Upper lobe of left lung (tissue), 6 donors: Measurements from ENCODE around the gene EXOSC9. TPM values are rescaled to one million over a fixed set of nuclear protein-coding genes. Genes with fewer than 3 reads are reported as not detected.

Experiments
- ATAC-seq, 2 donors: fragments of 200-7000 bp; cut with Tn5 transposase; one replicate each; pipeline ENCODE4 v1.9.1; 2022; ENCODE audit warnings: mild to moderate bottlenecking in 2 of 2, moderate library complexity in 2 of 2; ENCODE audit not compliant: low FRiP score in 2 of 2
- DNase-seq, 2 donors: peaks; one replicate each; pipeline ENCODE4 v3.0.0-alpha.2; 2019 to 2020
- H3K27ac ChIP-seq, 4 donors: fragments of 200-600 bp; sonication (generic); one replicate each; pipeline ENCODE4 v1.5.1; 2016 to 2019
- H3K27me3 ChIP-seq, 4 donors: fragments of 200-600 bp; sonication (generic); one replicate each; pipeline ENCODE4 v1.5.1; 2017 to 2019
- H3K36me3 ChIP-seq, 4 donors: fragments of 200-600 bp; sonication (generic); one replicate each; pipeline ENCODE4 v1.5.1; 2016 to 2019
- H3K4me1 ChIP-seq, 4 donors: fragments of 200-600 bp; sonication (generic); one replicate each; pipeline ENCODE4 v1.5.1; 2018 to 2019
- H3K4me3 ChIP-seq, 4 donors: fragments of 200-600 bp; sonication (generic); one replicate each; pipeline ENCODE4 v1.5.1; 2017 to 2019; ENCODE audit warnings: mild to moderate bottlenecking in 2 of 4, moderate library complexity in 1 of 4
- H3K9me3 ChIP-seq, 4 donors: fragments of 200-600 bp; sonication (generic); one replicate each; pipeline ENCODE4 v1.5.1; 2018 to 2019
- CTCF ChIP-seq, 6 experiments: fragments of 450-650 bp in 4 of 6; fragments of 200-600 bp in 2 of 6; sonication (generic) in 2 of 6; IDR thresholded peaks; one replicate each; pipeline ENCODE4 v1.5.1; 2016 to 2019; ENCODE audit warnings: antibody characterized with exemption in 6 of 6
- EP300 ChIP-seq, 4 donors: sonication (generic); formaldehyde crosslinking; IDR thresholded peaks; one replicate each; pipeline ENCODE4 v1.5.1; 2017; ENCODE audit warnings: antibody characterized with exemption in 4 of 4, control low read depth in 2 of 4
- POLR2A ChIP-seq, 4 donors: fragments of 450-650 bp; IDR thresholded peaks; one replicate each; pipeline ENCODE4 v1.5.1; 2016 to 2017; ENCODE audit warnings: antibody characterized with exemption in 4 of 4, mild to moderate bottlenecking in 2 of 4
- POLR2AphosphoS5 ChIP-seq, 2 donors: sonication (generic); formaldehyde crosslinking; IDR thresholded peaks; one replicate each; pipeline ENCODE4 v1.5.1; 2017; ENCODE audit warnings: antibody characterized with exemption in 2 of 2
- WGBS, 2 donors: methylation state at CpG; one replicate each; pipeline ENCODE4 v1.1.5; 2017 to 2018; 5-methylcytosine and 5-hydroxymethylcytosine counted together
- total RNA-seq, 6 donors: library from RNA; depleted of rRNA in 4 of 6; stranded (reverse); fragments of >200 nt in 4 of 6; gene quantifications; one replicate each; pipeline versions ENCODE4 v1.1.0 to v1.2.1, GENCODE V29; 2016 to 2021
- donor health status: DM: no; HTN: no; CAD: no; lungs with moderate emphysema.
- donor health status: DM: no; HTN: yes; CAD: no; lungs with severe emphysema.

The EXOSC9 gene
- total RNA-seq, 6 donors from 2014 or later = 10.1 to 40.9 (median 17.4) TPM

DNA sequence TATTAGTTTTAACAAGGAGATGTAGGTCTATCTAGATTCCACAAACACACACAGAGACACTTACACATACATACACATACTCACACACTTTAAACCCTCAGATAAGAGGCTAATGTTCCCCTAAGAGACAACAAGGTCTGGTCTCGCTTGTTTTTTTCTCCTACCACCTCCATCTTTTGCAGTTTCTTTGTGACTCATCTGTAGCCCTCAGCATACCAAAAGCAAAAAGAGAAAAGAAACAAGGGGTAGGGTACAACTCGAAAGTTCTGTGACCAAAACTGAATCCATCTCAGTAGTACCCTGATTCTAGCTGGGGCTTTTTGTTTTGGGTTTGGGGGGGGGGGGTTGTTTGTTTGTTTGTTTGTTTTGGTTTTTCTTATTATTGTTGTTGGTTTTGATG lies 12.2 kb upstream of the EXOSC9 start:
- Histone ChIP-seq H3K36me3 (no peaks in the 10 kb centered on the region), H3K27ac (no peak overlapping the region), H3K9me3 (peaks cover 0 to 4% (median 0%) of the 10 kb centered on the region in 4 donors), H3K4me1 (no peaks in the 10 kb centered on the region), H3K4me3 (no peak overlapping the region), H3K27me3 (no peaks in the 10 kb centered on the region)
- ATAC-seq (no peak), DNase-seq (no peak)
- WGBS, 2 donors = 74 to 82% methylated on average over 2 of the region's 2 CpGs
- no peak for TF ChIP-seq EP300 (IDR thresholded peaks at IDR 0.05)
- TF ChIP-seq POLR2A (IDR thresholded peaks at IDR 0.05) = no peak
- TF ChIP-seq CTCF (IDR thresholded peaks at IDR 0.05) = no peak
- no peak for TF ChIP-seq POLR2AphosphoS5 (IDR thresholded peaks at IDR 0.05)

- 79 to 87% methylated on average over 1 of the region's 1 CpG for WGBS, 2 donors
Measured at GRCh38 chr4:121789455-121789854, 11.7 kb upstream of the EXOSC9 start.

GRCh38 chr4:121789960-121790829 lies 10.9 kb upstream of the EXOSC9 start:
- WGBS, 2 donors = 83 to 87% methylated on average over 3 of the region's 3 CpGs
- H3K4me1 ChIP-seq = peaks cover 0 to 8% (median 2%) of the 10 kb centered on the region in 4 donors
- ATAC-seq = no peak

More at GRCh38 chr4:121789455-121789854, 11.7 kb upstream of the EXOSC9 start:
- no peaks in the 10 kb centered on the region for H3K36me3 ChIP-seq
- H3K27me3 ChIP-seq = no peaks in the 10 kb centered on the region
- DNase-seq (no peak), ATAC-seq (no peak)
- no peak for TF ChIP-seq POLR2AphosphoS5 (IDR thresholded peaks at IDR 0.05)
- no peak for TF ChIP-seq POLR2A (IDR thresholded peaks at IDR 0.05)
- no peak for TF ChIP-seq EP300 (IDR thresholded peaks at IDR 0.05)
- H3K4me1 ChIP-seq = peaks cover 0 to 2% (median under 1%) of the 10 kb centered on the region in 4 donors
- H3K4me3 ChIP-seq = no peak overlapping the region
- peaks cover 0 to under 1% (median 0%) of the 10 kb centered on the region in 4 donors for H3K9me3 ChIP-seq
- H3K27ac ChIP-seq = no peak overlapping the region

GRCh38 chr4:121790976-121791375 lies 10.1 kb upstream of the EXOSC9 start:
- no peak for DNase-seq
- H3K27ac ChIP-seq = no peak overlapping the region
- H3K36me3 ChIP-seq = no peaks in the 10 kb centered on the region
- no peak for ATAC-seq
- H3K27me3 ChIP-seq = no peaks in the 10 kb centered on the region
- TF ChIP-seq POLR2AphosphoS5 (IDR thresholded peaks at IDR 0.05) (no peak), POLR2A (IDR thresholded peaks at IDR 0.05) (no peak)
- peaks cover 0 to 13% (median 4%) of the 10 kb centered on the region in 4 donors for H3K4me1 ChIP-seq
- H3K9me3 ChIP-seq = no peaks in the 10 kb centered on the region
- no peak overlapping the region for H3K4me3 ChIP-seq

More at GRCh38 chr4:121789960-121790829, 10.9 kb upstream of the EXOSC9 start:
- no peak for DNase-seq
- H3K9me3 ChIP-seq = no peaks in the 10 kb centered on the region
- H3K4me3 ChIP-seq = no peak overlapping the region
- TF ChIP-seq POLR2A (IDR thresholded peaks at IDR 0.05) = no peak
- no peak for TF ChIP-seq CTCF (IDR thresholded peaks at IDR 0.05)
- no peak for TF ChIP-seq EP300 (IDR thresholded peaks at IDR 0.05)
- no peak for TF ChIP-seq POLR2AphosphoS5 (IDR thresholded peaks at IDR 0.05)
- no peaks in the 10 kb centered on the region for H3K36me3 ChIP-seq
- no peak overlapping the region for H3K27ac ChIP-seq
- H3K27me3 ChIP-seq = no peaks in the 10 kb centered on the region

DNA sequence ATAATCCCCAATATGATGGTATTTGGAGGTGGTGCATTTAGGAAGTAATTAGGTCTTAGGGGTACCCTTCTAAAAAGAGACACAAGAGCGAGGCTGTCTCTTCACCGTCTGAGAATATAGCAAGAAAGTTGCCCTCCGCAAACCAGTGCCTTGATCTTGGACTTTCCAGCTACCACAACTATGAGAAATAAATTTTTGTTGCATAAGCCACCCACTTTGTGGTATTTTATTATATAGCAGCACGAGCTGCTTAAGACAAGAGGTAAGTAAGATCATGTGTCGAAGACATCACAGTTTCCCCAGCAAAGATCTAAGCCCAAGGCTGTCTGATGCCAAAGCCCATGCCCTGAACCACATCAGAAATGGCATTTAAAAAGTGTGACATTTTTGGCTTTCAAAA lies 9.6 kb upstream of the EXOSC9 start:
- Histone ChIP-seq H3K27ac (no peak overlapping the region), H3K9me3 (no peaks in the 10 kb centered on the region), H3K36me3 (no peaks in the 10 kb centered on the region), H3K27me3 (no peaks in the 10 kb centered on the region), H3K4me3 (no peak overlapping the region), H3K4me1 (peaks cover 0 to 13% (median 4%) of the 10 kb centered on the region in 4 donors)
- 87 to 88% methylated on average over 5 of the region's 5 CpGs for WGBS, 2 donors
- DNase-seq (no peak), ATAC-seq (no peak)
- no peak for TF ChIP-seq POLR2AphosphoS5 (IDR thresholded peaks at IDR 0.05)
- no peak for TF ChIP-seq CTCF (IDR thresholded peaks at IDR 0.05)
- no peak for TF ChIP-seq POLR2A (IDR thresholded peaks at IDR 0.05)
- TF ChIP-seq EP300 (IDR thresholded peaks at IDR 0.05) = no peak
